Measurements from ENCODE around the gene CDKL2.

CDKL2 gene

DNA sequence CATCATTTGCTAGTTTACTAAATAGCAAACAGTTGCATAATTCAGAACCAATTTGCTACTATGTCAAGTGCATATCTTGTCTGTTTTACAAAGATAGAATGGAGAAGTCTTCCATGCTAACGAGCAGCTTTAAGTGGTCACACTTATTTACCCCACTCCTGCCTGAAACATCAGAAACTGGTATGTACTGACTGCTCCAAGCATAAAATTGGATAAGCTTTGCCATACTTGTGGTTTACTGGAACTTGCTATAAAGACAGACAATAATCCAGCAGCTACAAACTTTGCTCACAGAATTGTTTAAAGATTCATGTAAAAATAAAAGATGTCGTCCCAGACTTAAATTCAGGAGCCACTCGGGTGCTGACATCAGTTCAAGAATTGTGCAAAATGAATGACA is 13.3 kb upstream of the CDKL2 start:
- H3K27ac ChIP-seq (ENCODE audit: low read length), result no peak overlapping the region

DNA sequence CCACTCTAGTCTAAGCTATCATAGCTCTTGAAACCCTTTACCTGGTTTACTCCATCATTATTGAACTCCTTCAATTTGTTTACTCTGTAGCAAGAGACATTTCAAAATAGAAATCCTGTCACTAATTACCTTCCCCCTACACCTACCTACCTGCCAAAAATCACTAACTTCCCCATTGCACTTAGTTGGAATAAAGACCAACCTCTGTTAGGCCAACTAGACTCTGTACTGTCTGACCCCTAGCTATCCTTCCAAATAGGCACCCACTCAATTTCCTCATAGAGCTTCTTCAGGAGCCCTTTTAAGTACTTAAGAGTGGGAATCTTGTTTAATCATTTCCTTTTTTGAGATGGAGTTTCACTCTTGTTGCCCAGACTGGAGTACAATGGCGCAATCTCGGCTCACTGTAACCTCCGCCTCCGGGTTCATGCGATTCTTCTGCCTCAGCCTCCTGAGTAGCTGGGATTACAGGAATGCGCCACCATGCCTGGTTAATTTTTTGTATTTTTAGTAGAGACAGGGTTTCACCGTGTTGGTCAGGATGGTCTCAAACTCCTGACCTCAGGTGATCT is 8.9 kb upstream of the CDKL2 start:
- Histone ChIP-seq H3K4me3 (ENCODE audit: low read depth in 1 of 2, low read length in 2 of 2) (no peak overlapping the region), H3K27me3 (ENCODE audit: insufficient read depth, low read length, poor library complexity) (no peaks in the 10 kb centered on the region), H3K9me3 (ENCODE audit: insufficient read depth, low read length, severe bottlenecking) (no peaks in the 10 kb centered on the region), H3K9ac (ENCODE audit: low read depth, low read length) (no peak overlapping the region), H3K36me3 (ENCODE audit: insufficient read depth, low read length) (peaks cover 17% of the 10 kb centered on the region; the same call in 1 of the 2 replicates), H3K79me2 (ENCODE audit: insufficient read depth, low read length) (no peaks in the 10 kb centered on the region), H4K20me1 (ENCODE audit: insufficient read depth, low read length) (no peaks in the 10 kb centered on the region), H3K4me1 (ENCODE audit: insufficient read depth, low read length) (no peaks in the 10 kb centered on the region), H2AFZ (ENCODE audit: low read depth, low read length) (no peak overlapping the region), H3K27ac (ENCODE audit: low read length) (no peak overlapping the region), H3K4me2 (ENCODE audit: insufficient read depth, low read length) (no peak overlapping the region)
- TF ChIP-seq CTCF (IDR thresholded peaks at IDR 0.05; ENCODE audit: borderline replicate concordance, extremely low read depth, low read length, poor library complexity, severe bottlenecking) (no peak), EZH2 (IDR thresholded peaks at IDR 0.05; ENCODE audit: borderline replicate concordance, low read depth, low read length, severe bottlenecking) (no peak)
- DNase-seq (no peak), ATAC-seq (ENCODE audit: insufficient read depth, low read depth) (0 out of 3 replicates have a peak, but pooled peaks have one; percentile 30)

More for the DNA sequence above, 13.3 kb upstream of the CDKL2 start:
- no peak overlapping the region for H3K4me2 ChIP-seq (ENCODE audit: insufficient read depth, low read length)
- H3K9me3 ChIP-seq (ENCODE audit: insufficient read depth, low read length, severe bottlenecking), result no peaks in the 10 kb centered on the region
- no peaks in the 10 kb centered on the region for H3K27me3 ChIP-seq (ENCODE audit: insufficient read depth, low read length, poor library complexity)
- no peak overlapping the region for H3K4me3 ChIP-seq (ENCODE audit: low read depth in 1 of 2, low read length in 2 of 2)
- DNase-seq, result no peak
- H4K20me1 ChIP-seq (ENCODE audit: insufficient read depth, low read length), result peaks cover 10% of the 10 kb centered on the region; the same call in 1 of the 2 replicates
- TF ChIP-seq EZH2 (IDR thresholded peaks at IDR 0.05; ENCODE audit: borderline replicate concordance, low read depth, low read length, severe bottlenecking) (no peak), CTCF (IDR thresholded peaks at IDR 0.05; ENCODE audit: borderline replicate concordance, extremely low read depth, low read length, poor library complexity, severe bottlenecking) (no peak)
- H3K36me3 ChIP-seq (ENCODE audit: insufficient read depth, low read length), result peaks cover 62% of the 10 kb centered on the region
- H3K9ac ChIP-seq (ENCODE audit: low read depth, low read length), result no peak overlapping the region
- no peak overlapping the region for H2AFZ ChIP-seq (ENCODE audit: low read depth, low read length)
- H3K79me2 ChIP-seq (ENCODE audit: insufficient read depth, low read length), result no peaks in the 10 kb centered on the region; the same call in 1 of the 2 replicates
- H3K4me1 ChIP-seq (ENCODE audit: insufficient read depth, low read length), result no peaks in the 10 kb centered on the region
- no peak for ATAC-seq (ENCODE audit: insufficient read depth, low read depth)

GRCh38 chr4:75637827-75638226 is 7.5 kb upstream of the CDKL2 start:
- H3K9ac ChIP-seq (ENCODE audit: low read depth, low read length), result no peak overlapping the region
- H3K4me2 ChIP-seq (ENCODE audit: insufficient read depth, low read length), result no peak overlapping the region
- peaks cover 6% of the 10 kb centered on the region; the same call in 1 of the 2 replicates for H3K36me3 ChIP-seq (ENCODE audit: insufficient read depth, low read length)
- no peak overlapping the region for H3K27ac ChIP-seq (ENCODE audit: low read length)
- no peaks in the 10 kb centered on the region for H3K27me3 ChIP-seq (ENCODE audit: insufficient read depth, low read length, poor library complexity)
- no peak for TF ChIP-seq CTCF (IDR thresholded peaks at IDR 0.05; ENCODE audit: borderline replicate concordance, extremely low read depth, low read length, poor library complexity, severe bottlenecking)
- TF ChIP-seq EZH2 (IDR thresholded peaks at IDR 0.05; ENCODE audit: borderline replicate concordance, low read depth, low read length, severe bottlenecking), result no peak
- H4K20me1 ChIP-seq (ENCODE audit: insufficient read depth, low read length), result no peaks in the 10 kb centered on the region
- no peaks in the 10 kb centered on the region for H3K79me2 ChIP-seq (ENCODE audit: insufficient read depth, low read length)
- ATAC-seq (ENCODE audit: insufficient read depth, low read depth) (no peak), DNase-seq (no peak)
- H2AFZ ChIP-seq (ENCODE audit: low read depth, low read length), result no peak overlapping the region
- H3K9me3 ChIP-seq (ENCODE audit: insufficient read depth, low read length, severe bottlenecking), result no peaks in the 10 kb centered on the region
- H3K4me1 ChIP-seq (ENCODE audit: insufficient read depth, low read length), result no peaks in the 10 kb centered on the region
- no peak overlapping the region for H3K4me3 ChIP-seq (ENCODE audit: low read depth in 1 of 2, low read length in 2 of 2)
